Right lobe of liver (tissue), 4 donors: ENCODE results near the gene XPA.

Experiments
- CTCF ChIP-seq, 4 donors: fragments of 200-600 bp in 3 of 4; fragments of 450-650 bp in 1 of 4; IDR thresholded peaks; one replicate each; pipeline versions ENCODE4 v1.5.1 to v1.8.0; 2016 to 2022; ENCODE audit warnings: antibody characterized with exemption in 4 of 4, mild to moderate bottlenecking in 2 of 4
- POLR2A ChIP-seq: fragments of 450-650 bp; IDR thresholded peaks from one replicate; pipeline ENCODE4 v1.6.1; 2017; ENCODE audit warnings: antibody characterized with exemption, mild to moderate bottlenecking
- donor health status: DM: no; HTN: no; CAD: no.
- donor health status: DM: no; HTN: no; CAD: no.
- donor health status: DM: no; HTN: yes; CAD: no.

DNA sequence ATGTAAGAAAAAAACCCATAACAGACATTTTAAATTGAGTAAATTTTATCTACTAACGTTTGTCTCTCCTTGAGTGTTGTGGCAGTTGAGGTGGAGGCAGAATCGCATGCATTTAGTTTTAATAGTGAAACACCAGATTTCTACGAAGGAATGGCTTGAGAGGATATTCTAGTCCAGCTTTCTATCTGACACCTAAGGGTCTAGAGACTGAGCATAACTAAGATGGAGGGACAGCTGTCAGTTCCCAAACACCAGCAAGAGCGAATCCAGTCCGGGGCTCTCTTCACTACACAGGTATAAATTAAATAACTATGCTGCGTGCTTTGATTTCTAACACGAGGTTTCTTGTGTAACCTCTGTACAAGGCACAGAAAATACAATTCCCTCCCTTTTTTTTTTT, 62.1 kb downstream of the XPA start:
- TF ChIP-seq CTCF (IDR thresholded peaks at IDR 0.05) (no peak), POLR2A (no peak)
